Skeletal muscle satellite cell (primary cell): ENCODE measurements around the gene PTGFRN.
A peak's percentile ranks its signal among the peaks of the same experiment; 100 is the strongest.
"Not testable (repeated sequence)": the region's sequence is repeated elsewhere in the genome, so short reads cannot be mapped to it uniquely, and the experiment has no call there.

Experiments used
- H3K27me3 ChIP-seq: 2 replicates; pipeline ENCODE4 v1.7.0; 2013; ENCODE audit warnings: low read length; ENCODE audit not compliant: control insufficient read depth, insufficient read depth
- H3K36me3 ChIP-seq: 2 replicates; pipeline ENCODE4 v1.7.0; 2013; ENCODE audit warnings: mild to moderate bottlenecking, control low read depth, low read length; ENCODE audit not compliant: insufficient read depth
- H3K4me1 ChIP-seq: 2 replicates; pipeline ENCODE4 v1.7.0; 2013; ENCODE audit warnings: low read length; ENCODE audit not compliant: control insufficient read depth, insufficient read depth
- H3K4me2 ChIP-seq: 2 replicates; pipeline ENCODE4 v1.7.0; 2013; ENCODE audit warnings: mild to moderate bottlenecking, low read length
- H3K4me3 ChIP-seq: 2 replicates; pipeline ENCODE4 v1.7.0; 2013; ENCODE audit warnings: low read length
- H3K9ac ChIP-seq: 2 replicates; pipeline ENCODE4 v1.7.0; 2013; ENCODE audit warnings: mild to moderate bottlenecking, low read depth, low read length, moderate library complexity
- H3K9me3 ChIP-seq: replicated peaks from 2 replicates; pipeline ENCODE4 v1.7.0; 2013; ENCODE audit warnings: mild to moderate bottlenecking, control low read depth, low read length

Gene PTGFRN

GRCh38 chr1:116962987-116963639, 53.4 kb downstream of the PTGFRN start:
- Histone ChIP-seq H3K9ac (no peak overlapping the region), H3K36me3 (no peaks in the 10 kb centered on the region), H3K27me3 (no peaks in the 10 kb centered on the region), H3K4me1 (peaks cover 10% of the 10 kb centered on the region), H3K9me3 (no peaks in the 10 kb centered on the region), H3K4me3 (no peak overlapping the region), H3K4me2 (no peak overlapping the region)

- Histone ChIP-seq H3K4me2 (peak overlapping the region; percentile 60), H3K9ac (no peak overlapping the region), H3K4me3 (no peak overlapping the region), H3K4me1 (peaks cover 10% of the 10 kb centered on the region), H3K9me3 (no peaks in the 10 kb centered on the region), H3K36me3 (no peaks in the 10 kb centered on the region), H3K27me3 (no peaks in the 10 kb centered on the region)
These were observed 57.1 kb downstream of the PTGFRN start for GRCh38 chr1:116966791-116967190.

DNA sequence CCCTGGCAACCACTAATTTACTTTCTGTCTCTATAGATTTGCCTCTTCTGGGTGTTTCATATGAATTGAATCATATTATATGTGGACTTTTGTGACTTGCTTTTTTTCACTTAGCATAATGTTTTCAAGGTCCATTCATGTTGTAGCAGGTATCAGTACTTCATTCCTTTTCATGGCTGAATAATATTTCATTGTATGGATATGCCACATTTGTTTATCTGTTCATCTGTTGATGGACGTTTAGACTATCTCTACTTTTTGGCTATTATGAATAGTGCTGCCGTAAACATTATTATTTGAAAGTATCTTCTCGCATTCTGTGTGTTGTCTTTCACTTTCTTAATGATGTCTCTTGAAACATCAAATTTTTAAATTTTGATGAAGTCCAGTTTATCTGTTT, 59.0 kb downstream of the PTGFRN start:
- no peaks in the 10 kb centered on the region for H3K27me3 ChIP-seq
- H3K9me3 ChIP-seq = no peaks in the 10 kb centered on the region
- peaks cover 24% of the 10 kb centered on the region for H3K4me1 ChIP-seq
- no peaks in the 10 kb centered on the region for H3K36me3 ChIP-seq
- no peak overlapping the region for H3K4me3 ChIP-seq
- H3K4me2 ChIP-seq = no peak overlapping the region
- H3K9ac ChIP-seq = no peak overlapping the region

GRCh38 chr1:116971258-116971860, 61.6 kb downstream of the PTGFRN start:
- H3K4me3 ChIP-seq = no peak overlapping the region
- no peak overlapping the region for H3K9ac ChIP-seq
- no peak overlapping the region for H3K4me2 ChIP-seq
- H3K36me3 ChIP-seq = no peaks in the 10 kb centered on the region
- H3K27me3 ChIP-seq = no peaks in the 10 kb centered on the region
- no peaks in the 10 kb centered on the region for H3K9me3 ChIP-seq
- peaks cover 21% of the 10 kb centered on the region for H3K4me1 ChIP-seq

DNA sequence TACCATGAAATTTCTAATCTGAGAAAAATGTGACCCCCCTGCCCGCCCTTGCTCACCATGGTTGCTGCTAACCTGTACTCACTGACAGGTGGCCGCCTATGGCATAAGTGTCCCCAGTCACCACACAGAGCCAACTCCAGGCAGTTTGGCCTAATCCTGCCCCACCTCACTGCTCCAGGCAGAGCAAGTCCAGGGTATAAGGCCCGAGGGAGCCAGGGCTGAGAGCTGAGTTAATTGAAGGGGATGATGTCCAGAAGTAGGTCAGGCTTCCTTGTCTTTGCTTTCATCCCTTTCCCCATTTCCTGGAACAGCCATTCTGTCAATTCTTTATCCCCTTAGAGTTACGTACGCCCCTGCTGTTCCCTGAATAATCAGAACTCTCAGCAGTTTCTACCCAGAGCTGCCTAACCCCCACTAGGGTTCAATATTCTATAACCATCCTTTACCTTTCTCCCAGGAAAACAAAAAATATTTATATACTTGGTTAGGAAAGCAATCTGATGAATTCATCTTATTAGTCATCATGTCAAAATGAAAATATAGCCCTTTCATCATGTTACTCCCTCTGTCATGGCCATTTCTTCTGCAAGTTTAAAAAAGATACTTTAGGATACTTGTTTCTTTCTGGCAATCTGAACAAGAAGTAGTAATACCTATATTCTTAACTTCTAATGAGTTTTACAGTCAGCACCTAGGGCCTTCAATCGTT, 62.4 kb downstream of the PTGFRN start:
- Histone ChIP-seq H3K4me2 (peak overlapping the region; percentile 18), H3K4me1 (peaks cover 14% of the 10 kb centered on the region), H3K9ac (no peak overlapping the region), H3K36me3 (no peaks in the 10 kb centered on the region), H3K4me3 (no peak overlapping the region), H3K27me3 (no peaks in the 10 kb centered on the region), H3K9me3 (no peaks in the 10 kb centered on the region)

DNA sequence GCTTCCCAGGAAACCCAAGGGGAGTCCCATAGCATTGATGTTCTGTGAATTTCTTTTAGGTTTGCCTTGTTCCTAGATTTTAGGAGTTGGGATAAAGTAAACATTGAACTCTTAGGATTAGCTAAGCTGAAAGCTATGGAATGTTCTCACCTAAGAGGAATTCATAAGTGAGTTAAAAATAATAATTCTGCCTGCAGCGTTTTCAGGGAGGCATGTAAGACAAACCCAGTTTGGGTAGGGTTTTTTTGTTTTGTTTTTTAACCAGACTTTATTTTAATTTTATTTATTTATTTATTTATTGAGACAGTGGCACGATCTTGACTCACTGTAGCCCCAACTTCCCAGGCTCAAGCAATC, 62.9 kb downstream of the PTGFRN start:
- H3K9me3 ChIP-seq = no peaks in the 10 kb centered on the region
- H3K36me3 ChIP-seq = no peaks in the 10 kb centered on the region
- H3K4me2 ChIP-seq = peak overlapping the region; percentile 18
- no peak overlapping the region for H3K4me3 ChIP-seq
- H3K27me3 ChIP-seq = no peaks in the 10 kb centered on the region
- no peak overlapping the region for H3K9ac ChIP-seq
- H3K4me1 ChIP-seq = peaks cover 14% of the 10 kb centered on the region

DNA sequence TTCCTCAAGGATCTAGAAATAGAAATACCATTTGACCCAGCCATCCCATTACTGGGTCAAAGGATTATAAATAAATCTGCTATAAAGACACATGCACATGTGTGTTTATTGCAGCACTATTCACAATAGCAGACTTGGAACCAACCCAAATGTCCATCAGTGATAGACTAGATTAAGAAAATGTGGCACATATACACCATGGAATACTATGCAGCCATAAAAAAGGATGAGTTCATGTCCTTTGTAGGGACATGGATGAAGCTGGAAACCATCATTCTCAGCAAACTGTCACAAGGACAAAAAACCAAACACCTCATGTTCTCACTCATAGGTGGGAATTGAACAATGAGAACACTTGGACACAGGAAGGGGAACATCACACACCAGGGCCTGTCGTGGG, 70.6 kb downstream of the PTGFRN start:
- not testable (repeated sequence) for H3K27me3 ChIP-seq, H3K4me1 ChIP-seq, H3K9me3 ChIP-seq, H3K4me3 ChIP-seq, H3K4me2 ChIP-seq, H3K9ac ChIP-seq, H3K36me3 ChIP-seq

- Histone ChIP-seq H3K9ac (no peak overlapping the region), H3K4me1 (peaks cover 5% of the 10 kb centered on the region), H3K9me3 (no peaks in the 10 kb centered on the region), H3K4me2 (no peak overlapping the region), H3K4me3 (no peak overlapping the region), H3K27me3 (no peaks in the 10 kb centered on the region), H3K36me3 (no peaks in the 10 kb centered on the region)
These were observed 71.9 kb downstream of the PTGFRN start for GRCh38 chr1:116981521-116982037.

DNA sequence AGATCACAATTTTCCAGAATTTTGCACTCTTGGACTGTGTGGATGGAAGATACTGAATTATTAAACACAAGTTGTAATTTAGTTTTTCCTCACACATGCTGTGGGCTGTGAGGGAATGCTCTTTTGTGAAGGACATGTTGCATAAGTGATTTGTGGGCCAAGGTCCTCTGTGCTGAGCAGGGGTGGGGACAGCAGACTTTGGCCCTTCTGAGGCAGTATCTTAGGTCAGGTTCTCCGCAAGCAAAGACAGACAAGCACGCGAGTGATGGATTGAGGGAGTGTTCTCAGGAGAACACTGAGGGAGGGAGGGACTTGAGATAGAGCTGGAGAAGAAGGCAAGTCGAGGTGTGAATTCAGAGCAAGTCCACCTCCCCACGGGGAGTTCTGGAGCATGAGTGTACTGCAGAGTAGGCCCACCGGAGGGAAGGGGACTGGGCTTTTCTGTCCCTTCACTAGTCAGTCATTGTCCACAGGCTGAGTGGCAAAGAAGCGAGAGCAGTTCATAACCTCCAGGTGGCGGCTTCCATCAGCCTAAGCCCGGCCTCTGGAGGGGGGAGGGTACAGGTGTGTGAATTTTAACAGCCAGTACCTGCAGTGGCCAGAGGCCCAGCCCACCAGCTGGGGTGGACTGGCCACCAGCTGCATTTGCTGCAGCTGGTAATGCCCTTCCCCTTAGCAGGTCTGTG, 72.7 kb downstream of the PTGFRN start:
- Histone ChIP-seq H3K4me2 (no peak overlapping the region), H3K4me1 (peaks cover 5% of the 10 kb centered on the region), H3K27me3 (no peaks in the 10 kb centered on the region), H3K4me3 (no peak overlapping the region), H3K36me3 (no peaks in the 10 kb centered on the region), H3K9ac (no peak overlapping the region), H3K9me3 (no peaks in the 10 kb centered on the region)

DNA sequence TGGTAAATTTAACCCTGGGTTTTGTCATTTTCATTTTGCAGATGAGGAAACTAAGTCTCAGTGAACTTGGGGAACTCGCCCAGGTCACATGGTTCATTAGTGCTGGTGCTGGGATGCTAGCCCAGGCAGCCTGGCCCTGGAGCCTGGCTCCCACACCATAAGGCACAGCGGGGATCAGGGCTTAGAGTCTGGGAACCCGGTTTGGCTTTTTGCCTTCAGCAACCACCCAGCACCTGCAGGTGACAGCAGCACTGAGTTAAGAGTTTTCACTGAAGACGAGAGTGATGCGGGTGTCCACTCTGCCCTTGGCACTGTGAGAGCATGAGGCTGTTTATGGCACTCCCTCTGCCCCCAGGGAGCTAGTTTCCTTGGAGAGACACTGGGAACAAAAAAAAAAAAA, 73.4 kb downstream of the PTGFRN start:
- Histone ChIP-seq H3K4me2 (no peak overlapping the region), H3K4me1 (peaks cover 8% of the 10 kb centered on the region), H3K4me3 (no peak overlapping the region), H3K27me3 (no peaks in the 10 kb centered on the region), H3K9me3 (no peaks in the 10 kb centered on the region), H3K9ac (no peak overlapping the region), H3K36me3 (no peaks in the 10 kb centered on the region)

GRCh38 chr1:116983678-116984077, 74.0 kb downstream of the PTGFRN start:
- Histone ChIP-seq H3K4me3 (no peak overlapping the region), H3K9me3 (no peaks in the 10 kb centered on the region), H3K4me2 (no peak overlapping the region), H3K36me3 (no peaks in the 10 kb centered on the region), H3K27me3 (no peaks in the 10 kb centered on the region), H3K4me1 (peaks cover 14% of the 10 kb centered on the region), H3K9ac (no peak overlapping the region)
